HG03442 (cell line): ENCODE results near the gene RSAD1.

ENCODE experiments used
- ATAC-seq: cut with Tn5 transposase; IDR thresholded peaks from one replicate; pipeline ENCODE4 v1.9.1; 2021; ENCODE audit warnings: mild to moderate bottlenecking, moderate library complexity; ENCODE audit not compliant: unreplicated experiment

RSAD1 gene

GRCh38 chr17:50488880-50489279 is 10.2 kb downstream of the RSAD1 start:
- no peak for ATAC-seq

- ATAC-seq: no peak
These were observed 12.8 kb downstream of the RSAD1 start for GRCh38 chr17:50491505-50491904.

GRCh38 chr17:50492214-50492613 is 13.6 kb downstream of the RSAD1 start:
- no peak for ATAC-seq

- ATAC-seq: no peak
These were observed 15.1 kb downstream of the RSAD1 start for GRCh38 chr17:50493744-50494143.

- no peak for ATAC-seq
These were observed 16.7 kb downstream of the RSAD1 start for GRCh38 chr17:50495217-50495823.

- ATAC-seq: no peak
These were observed 17.3 kb downstream of the RSAD1 start for GRCh38 chr17:50495918-50496317.

GRCh38 chr17:50498021-50498874 is 19.6 kb downstream of the RSAD1 start:
- ATAC-seq: no peak

GRCh38 chr17:50499270-50499669 is 20.6 kb downstream of the RSAD1 start:
- ATAC-seq: no peak

GRCh38 chr17:50499721-50500120 is 21.1 kb downstream of the RSAD1 start:
- no peak for ATAC-seq

- no peak for ATAC-seq
These were observed 22.4 kb downstream of the RSAD1 start for GRCh38 chr17:50501054-50501453.

- no peak for ATAC-seq
These were observed 23.8 kb downstream of the RSAD1 start for GRCh38 chr17:50502301-50502990.

- ATAC-seq: no peak
These were observed 27.0 kb downstream of the RSAD1 start for GRCh38 chr17:50505591-50506130.

- ATAC-seq: no peak
These were observed 27.6 kb downstream of the RSAD1 start for GRCh38 chr17:50506298-50506697.

GRCh38 chr17:50507871-50508572 is 29.4 kb downstream of the RSAD1 start, which contains the start of gene MYCBPAP:
Gene MYCBPAP, plus strand, starts transcription at chr17:50508439. Its CDS starts 236 bp downstream, at chr17:50508675.
- peak; percentile 47 for ATAC-seq

- no peak for ATAC-seq
These were observed 30.2 kb downstream of the RSAD1 start for GRCh38 chr17:50508573-50509460.

- ATAC-seq: peak; percentile 78
These were observed 32.4 kb downstream of the RSAD1 start for GRCh38 chr17:50511058-50511457.

GRCh38 chr17:50513495-50513894 is 34.8 kb downstream of the RSAD1 start:
- no peak for ATAC-seq

- no peak for ATAC-seq
These were observed 35.7 kb downstream of the RSAD1 start for GRCh38 chr17:50514388-50514787.

GRCh38 chr17:50514936-50515702 is 36.5 kb downstream of the RSAD1 start:
- no peak for ATAC-seq
